ENCODE data around the gene C2orf68. TPM values are rescaled to one million over a fixed set of nuclear protein-coding genes. Genes with fewer than 3 reads are reported as not detected.

Gene C2orf68
- total and polyA plus RNA-seq, 2 of the 13 experiments (the other 11 are each of a cell fraction or from before 2014, with no cell fraction given), result 47.1 to 77.4 TPM

GRCh38 chr2:85583667-85584353 lies 28.1 kb downstream of the C2orf68 start (continued):
- no peak for TF ChIP-seq ATF5 (CRISPR knock-in tag; IDR thresholded peaks at IDR 0.05; ENCODE audit: low read depth)
- no peak for TF ChIP-seq TERF1 (CRISPR knock-in tag; IDR thresholded peaks at IDR 0.05)
- no peak for TF ChIP-seq RNF2 (conservative IDR thresholded peaks at IDR 0.05; ENCODE audit: low read depth)
- no peak for TF ChIP-seq ZNF510 (CRISPR knock-in tag; IDR thresholded peaks at IDR 0.05; ENCODE audit: low read depth)
- 0 out of 2 replicates have a peak, but pooled peaks have one; percentile 31 for TF ChIP-seq TFDP1 (CRISPR knock-in tag; IDR thresholded peaks at IDR 0.05; ENCODE audit: borderline replicate concordance)
- TF ChIP-seq ATF1 (CRISPR knock-in tag; IDR thresholded peaks at IDR 0.05), result no peak
- no peak for TF ChIP-seq HNRNPH1 (optimal IDR thresholded peaks at IDR 0.05; ENCODE audit: low read depth, low read length)
- no peak for TF ChIP-seq ZNF589 (CRISPR knock-in tag; conservative IDR thresholded peaks at IDR 0.05)
- TF ChIP-seq ELK4 (CRISPR knock-in tag; IDR thresholded peaks at IDR 0.05; ENCODE audit: borderline replicate concordance), result no peak
- TF ChIP-seq ZFX (CRISPR knock-in tag; IDR thresholded peaks at IDR 0.05; ENCODE audit: low read depth), result no peak
- TF ChIP-seq MXD1 (CRISPR knock-in tag; IDR thresholded peaks at IDR 0.05), result no peak
- TF ChIP-seq TFE3 (CRISPR knock-in tag; IDR thresholded peaks at IDR 0.05), result no peak
- TF ChIP-seq MYC (CRISPR knock-in tag; IDR thresholded peaks at IDR 0.05; ENCODE audit: borderline replicate concordance), result 0 out of 2 replicates have a peak, but pooled peaks have one; percentile 31
- TF ChIP-seq MLLT10 (CRISPR knock-in tag; IDR thresholded peaks at IDR 0.05), result no peak
- TF ChIP-seq NR2C2 (CRISPR knock-in tag; IDR thresholded peaks at IDR 0.05; ENCODE audit: borderline replicate concordance), result no peak; the same call in 1 of the 2 replicates
- TF ChIP-seq HMGXB3 (CRISPR knock-in tag; IDR thresholded peaks at IDR 0.05; ENCODE audit: borderline replicate concordance), result no peak
- TF ChIP-seq SOX6 (IDR thresholded peaks at IDR 0.05), result no peak
- TF ChIP-seq SOX6 (CRISPR knock-in tag; IDR thresholded peaks at IDR 0.05), result peak; percentile 29; the same call in 1 of the 2 replicates
